ENCODE results near the gene BRPF1.
"Not testable (repeated sequence)": the region's sequence is repeated elsewhere in the genome, so short reads cannot be mapped to it uniquely, and the experiment has no call there.

Gene BRPF1

DNA sequence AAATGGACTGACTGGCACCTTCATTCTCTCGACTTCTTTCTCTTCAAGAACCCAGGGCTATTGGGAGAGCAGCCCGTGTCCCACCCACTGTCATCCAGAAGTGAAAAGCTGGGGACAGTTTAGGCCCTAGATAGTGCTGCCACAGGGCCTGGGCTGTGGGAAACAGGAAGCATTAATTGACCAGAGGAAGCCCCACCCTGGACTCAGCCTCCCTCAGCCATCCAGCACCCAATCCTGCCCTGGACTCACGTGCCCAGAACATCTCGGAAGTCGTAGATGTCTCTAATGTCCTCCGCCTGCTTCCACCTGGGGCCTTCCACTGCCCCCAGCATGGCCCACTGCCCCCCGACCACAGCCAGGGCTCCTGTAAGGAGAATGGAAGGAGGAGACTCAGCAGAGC lies 35.9 kb downstream of the BRPF1 start:
- no peak for DNase-seq (ENCODE audit: low read depth in 3 of 3, low spot score in 1 of 3)

DNA sequence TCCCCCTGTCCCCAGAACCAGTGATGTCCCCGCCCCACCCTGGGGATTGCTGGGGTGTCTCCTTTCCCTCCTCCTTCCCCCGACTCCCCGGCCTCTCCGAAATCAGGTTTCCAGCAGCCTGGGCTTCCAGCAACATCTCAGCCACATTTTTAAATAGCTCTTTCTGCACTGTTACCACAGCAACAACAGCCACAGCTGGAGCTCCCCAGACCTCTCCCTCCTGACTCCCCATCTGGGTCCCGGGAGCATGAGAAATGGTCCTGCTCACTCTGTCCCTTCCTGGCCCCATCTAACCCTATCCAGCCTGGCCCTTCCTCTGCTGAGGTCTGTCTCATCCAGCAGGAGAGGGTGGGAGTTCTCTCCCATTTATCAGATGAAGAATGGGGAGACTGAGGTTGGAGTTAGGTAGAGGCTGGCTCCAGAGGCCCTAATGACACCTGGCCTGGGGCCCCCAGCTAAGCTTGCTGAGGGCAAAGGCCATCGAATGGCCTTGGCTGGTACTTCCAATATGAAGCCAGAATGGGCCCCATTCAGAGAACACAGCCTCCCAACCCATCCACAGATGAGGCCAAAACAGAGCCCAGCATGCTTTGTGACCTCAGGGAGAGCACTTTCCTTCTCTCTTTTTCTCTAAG lies 36.7 kb downstream of the BRPF1 start:
- DNase-seq (ENCODE audit: low read depth in 3 of 3, low spot score in 1 of 3): no peak

DNA sequence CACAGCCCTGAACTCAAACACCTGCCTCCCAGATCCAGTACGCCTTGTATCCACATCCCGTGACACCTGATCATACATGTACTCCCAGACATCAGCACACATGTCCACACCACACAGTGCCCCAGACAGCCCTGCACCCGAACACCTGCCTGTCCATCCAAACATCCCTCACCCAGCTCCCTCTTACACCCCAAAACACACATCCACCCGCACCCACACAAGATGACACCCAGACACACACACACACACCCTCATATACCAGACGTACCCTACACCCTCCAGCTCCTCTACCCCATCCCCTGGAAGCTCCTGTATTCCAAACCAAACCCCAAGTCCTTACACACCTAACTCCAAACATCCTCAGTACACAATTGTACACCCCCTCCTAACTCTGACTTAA lies 37.5 kb downstream of the BRPF1 start:
- no peak for DNase-seq (ENCODE audit: low read depth in 3 of 3, low spot score in 1 of 3)

DNA sequence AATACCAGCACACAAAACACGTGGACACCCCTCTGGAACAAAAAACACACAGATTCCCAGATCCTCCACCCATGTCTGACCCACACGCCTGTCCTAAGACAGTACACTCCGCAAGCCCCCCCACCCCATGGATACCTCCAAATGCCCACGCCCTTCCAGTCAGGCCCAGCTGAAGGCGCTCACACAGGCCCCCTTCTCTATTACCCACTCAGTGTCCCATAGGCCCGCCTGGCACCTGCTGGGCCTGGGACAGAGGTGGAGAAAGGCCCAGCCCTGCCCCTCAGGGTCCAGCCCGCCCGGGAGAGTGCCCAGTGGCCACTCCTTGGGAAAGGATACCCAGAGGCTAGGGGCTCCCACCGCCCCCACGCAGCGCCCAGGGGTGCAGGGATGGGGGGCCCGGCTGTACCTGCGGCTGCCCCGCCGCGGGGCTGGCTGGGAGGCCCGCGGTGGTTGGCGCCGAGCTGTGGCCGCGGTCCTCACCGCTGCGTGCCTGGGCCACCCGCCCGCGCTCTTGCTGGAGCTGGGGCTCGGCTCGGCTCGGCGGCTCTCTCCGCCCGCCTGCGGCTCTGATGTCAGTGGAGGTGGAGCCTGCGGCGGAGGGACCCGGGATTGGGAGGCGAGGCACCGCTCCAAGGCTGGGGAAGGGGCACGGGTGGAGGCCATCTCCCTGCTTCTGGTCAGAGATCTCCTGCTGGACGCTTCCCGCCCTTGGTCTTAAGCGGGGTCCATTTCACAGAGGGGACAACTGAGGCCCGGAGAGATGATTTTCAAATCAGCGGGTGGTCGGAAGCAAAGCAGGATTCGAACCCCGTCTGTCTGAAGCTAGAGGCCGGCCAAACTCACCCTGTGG lies 38.1 kb downstream of the BRPF1 start, which contains the start of gene CAMK1:
Gene CAMK1 (minus strand): TSS at position 522 of the 850 bp plus-strand sequence. CDS start 2,198 bp downstream, outside the sequence.
- peak in 1 of 3 donors; percentile 53 for DNase-seq (ENCODE audit: low read depth in 3 of 3, low spot score in 1 of 3)

DNA sequence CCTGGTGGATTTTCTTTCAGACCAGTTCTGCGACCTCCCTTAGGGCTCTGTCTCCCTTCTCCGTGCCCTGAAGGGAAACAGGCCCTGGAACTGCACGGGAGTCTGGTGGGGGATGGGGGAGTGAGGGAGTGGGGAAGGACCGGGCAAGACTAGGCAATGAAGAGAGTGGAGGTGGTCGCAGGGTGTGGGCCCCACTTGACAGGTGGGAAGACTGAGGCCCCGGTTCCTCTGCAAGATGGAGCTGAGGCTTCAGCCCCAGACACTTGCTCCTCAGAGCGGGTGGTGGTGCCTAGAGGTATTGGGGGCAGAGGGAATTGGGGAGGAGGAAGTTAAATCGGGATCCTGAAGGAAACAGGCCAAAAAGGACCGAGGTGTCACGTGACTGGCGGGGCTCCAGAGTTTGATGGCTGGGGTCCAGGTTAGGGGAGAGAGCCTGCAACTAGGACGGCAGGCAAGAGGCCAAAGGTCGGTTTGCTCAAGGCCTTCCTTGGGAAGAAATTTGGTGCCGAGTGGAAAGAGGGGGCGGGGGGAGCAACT lies 38.8 kb downstream of the BRPF1 start:
- DNase-seq (ENCODE audit: low read depth in 3 of 3, low spot score in 1 of 3): no peak

DNA sequence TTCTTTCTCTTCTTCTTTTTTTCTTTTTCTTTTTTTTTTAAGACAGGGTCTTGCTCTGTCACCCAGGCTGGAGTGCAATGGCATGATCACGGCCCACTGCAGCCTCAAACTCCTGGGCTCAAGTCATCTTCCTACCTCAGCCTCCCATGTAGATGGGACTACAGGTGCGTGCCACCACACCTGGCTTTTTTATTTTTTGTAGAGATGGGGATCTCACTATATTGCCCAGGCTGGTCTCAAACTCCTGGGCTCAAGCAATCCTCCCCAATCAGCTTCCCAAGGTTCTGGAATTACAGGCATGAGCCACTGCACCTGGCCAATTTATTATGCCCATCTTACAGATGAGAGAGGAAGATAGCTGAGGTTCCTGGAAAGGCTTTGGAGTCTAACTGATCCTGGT lies 39.5 kb downstream of the BRPF1 start:
- not testable (repeated sequence) for DNase-seq (ENCODE audit: low read depth in 3 of 3, low spot score in 1 of 3)

DNA sequence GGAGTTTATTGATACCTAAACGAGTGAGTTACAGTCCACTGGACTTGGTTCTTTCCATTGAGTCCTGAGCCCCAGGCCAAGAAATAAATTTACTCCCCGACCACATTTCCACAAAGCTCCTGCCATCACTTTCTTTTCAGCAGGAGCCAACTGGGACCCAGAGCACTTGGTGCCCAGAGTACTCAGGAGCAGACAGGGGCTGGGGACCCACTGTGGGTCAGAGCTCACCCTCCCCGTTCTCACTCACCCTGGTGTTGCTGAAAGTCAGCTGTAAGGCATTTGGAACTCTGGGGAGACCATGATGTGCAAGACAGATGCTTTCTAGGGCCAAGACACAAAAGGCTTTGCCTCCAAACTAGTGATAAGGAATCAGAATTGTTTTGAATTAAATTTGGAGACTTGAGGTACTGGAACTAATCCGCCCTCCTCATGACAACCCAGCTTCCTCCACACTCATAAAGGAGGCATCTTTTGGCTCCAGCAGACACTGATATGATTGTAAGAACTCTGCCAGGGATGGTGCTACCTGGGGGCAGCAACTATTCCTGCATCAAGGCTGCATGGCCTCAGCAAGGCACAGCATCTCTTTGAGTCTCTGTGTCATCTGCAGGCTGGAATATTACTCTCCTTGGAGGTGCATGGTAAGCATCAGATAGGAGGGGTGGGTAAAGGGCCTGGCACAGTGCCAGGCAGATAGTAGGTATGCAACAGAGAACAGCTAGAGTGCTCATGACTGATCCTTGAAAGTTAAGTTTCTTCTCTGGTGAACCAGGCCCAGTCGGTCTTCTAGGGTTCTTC lies 45.6 kb downstream of the BRPF1 start:
- no peak for DNase-seq (ENCODE audit: low read depth in 3 of 3, low spot score in 1 of 3)

DNA sequence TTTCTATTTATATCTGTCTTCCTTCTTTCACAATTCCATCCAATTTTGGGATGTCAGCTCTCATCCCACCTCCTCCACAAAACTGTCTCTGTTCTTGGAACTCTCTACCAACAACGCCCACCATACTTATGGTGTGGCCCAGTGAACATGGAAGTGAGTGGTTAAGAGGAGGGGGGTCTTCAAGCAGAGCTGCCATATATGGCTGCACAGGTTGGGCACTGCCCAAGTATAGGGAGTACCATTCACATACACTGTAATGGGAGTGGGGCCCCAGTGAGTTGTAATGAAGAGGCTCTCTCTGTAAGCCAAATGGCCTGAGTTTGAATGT lies 46.1 kb downstream of the BRPF1 start:
- DNase-seq (ENCODE audit: low read depth in 3 of 3, low spot score in 1 of 3): no peak

DNA sequence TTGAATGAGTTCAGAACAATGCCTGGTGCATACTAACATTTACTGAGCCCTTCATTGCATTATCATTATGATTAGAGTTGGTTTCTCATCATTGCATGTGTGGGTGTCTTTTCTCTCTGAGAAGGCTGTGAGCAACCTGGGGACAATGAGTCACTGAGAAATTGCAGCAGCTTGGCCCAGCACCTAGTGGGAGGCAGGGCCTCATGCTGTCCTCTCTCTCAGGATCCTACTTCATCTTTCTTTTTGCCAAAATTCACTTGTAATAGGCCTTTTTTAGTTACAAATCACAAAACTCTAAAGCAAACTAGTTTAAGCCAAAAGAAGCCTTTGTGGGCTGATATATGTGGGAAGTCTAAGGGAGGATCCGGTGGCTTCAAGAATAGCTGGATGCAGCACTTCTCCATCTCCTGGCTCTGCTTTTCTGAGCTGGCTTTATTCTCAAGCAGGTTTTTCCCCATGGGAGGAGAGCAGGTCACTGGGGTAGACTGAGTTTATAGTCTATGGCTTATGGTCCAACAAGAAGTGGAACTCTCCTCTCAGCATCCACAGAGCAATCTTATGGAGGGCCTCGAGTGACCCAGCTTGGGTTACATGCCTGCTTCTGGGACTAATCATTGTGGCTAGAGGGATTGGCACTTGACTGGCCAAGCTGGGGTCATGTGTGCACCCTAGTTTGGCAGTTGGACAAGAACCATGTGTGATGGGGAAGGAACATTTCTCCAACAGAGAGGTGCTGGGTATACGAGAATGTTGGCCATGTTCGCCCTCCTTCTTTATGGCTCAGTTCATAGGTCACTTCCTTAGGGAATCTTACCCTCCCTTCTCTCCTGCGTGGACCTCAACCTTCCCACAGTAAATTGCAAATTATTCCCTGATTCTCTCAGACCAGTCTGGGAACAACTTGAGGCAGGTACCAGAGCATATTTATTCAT lies 46.9 kb downstream of the BRPF1 start:
- no peak for DNase-seq (ENCODE audit: low read depth in 3 of 3, low spot score in 1 of 3)

DNA sequence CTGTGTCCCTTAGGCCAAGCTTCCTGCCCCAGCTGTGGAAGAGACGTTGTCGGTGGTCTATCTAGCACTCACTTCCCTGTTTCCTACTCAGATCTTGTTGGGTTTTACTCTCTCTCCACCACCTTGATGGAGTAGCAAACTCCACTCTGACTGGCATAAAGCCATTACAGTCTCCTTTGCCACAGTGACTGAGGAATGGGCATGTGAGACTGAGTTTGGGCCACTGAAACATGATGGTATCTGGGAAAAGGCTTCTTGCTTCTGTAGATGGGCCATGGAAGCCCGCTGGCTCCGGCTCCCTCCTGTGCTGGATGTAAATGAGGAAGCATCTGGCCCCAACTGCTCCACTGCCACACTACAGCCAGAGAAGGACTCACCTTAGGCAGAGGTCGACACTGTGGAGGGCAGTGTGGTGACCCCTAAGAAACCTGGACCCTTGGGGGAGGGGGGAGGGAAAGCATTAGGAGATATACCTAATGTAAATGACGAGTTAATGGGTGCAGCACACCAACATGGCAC lies 47.6 kb downstream of the BRPF1 start:
- no peak for DNase-seq (ENCODE audit: low read depth in 3 of 3, low spot score in 1 of 3)

DNA sequence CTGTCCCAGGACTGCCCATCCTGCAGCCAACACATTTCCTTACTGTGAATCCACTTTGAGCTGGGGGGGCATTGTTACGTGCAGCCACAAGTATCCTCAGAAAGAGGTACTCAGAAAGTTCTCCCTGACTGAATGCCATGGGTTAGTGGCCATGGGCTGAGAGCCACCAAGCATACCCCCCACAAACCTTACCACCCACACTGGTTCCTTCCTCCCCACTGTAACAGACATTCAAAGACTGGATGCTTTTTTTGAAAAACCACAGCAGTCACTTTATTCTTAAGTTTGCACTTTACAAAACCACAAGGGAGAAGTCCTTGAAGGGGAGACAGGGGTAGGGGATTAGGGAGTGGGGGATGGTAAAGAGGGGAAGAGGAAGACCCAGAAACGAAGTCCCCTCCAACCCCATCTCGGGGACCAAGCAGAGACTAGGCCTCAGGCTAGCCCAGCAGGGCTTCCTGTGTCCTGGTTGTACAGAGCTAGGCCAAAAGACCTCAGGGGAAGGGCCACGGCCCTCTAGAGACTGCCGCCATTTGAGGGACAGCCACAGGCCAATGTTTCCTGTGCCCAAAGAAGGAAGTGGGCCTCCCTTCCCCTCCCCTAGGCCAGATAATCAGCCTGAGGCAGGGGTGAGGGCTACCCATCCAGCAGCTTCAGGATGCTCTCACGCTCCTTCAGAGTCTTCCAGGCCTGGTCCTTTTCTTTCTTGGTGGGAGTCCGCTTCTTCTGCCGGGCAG lies 48.4 kb downstream of the BRPF1 start:
- DNase-seq (ENCODE audit: low read depth in 3 of 3, low spot score in 1 of 3): no peak

DNA sequence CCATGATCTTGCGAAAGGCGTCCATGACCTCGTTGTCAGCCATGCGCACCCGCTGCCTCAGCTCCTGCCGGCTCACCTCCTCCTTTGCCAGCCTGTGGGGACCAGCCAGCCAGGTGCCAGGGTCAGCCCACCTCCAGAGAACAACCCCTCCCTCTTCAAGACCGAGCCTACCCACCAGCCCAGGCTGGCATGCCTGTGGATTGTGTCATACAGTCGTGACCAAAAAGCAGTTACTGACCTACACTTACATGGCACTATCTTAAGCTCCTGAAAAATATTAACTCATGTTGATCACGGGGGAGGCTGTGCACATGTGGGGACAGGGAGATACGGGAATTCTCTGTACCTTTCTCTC lies 48.9 kb downstream of the BRPF1 start:
- no peak for DNase-seq (ENCODE audit: low read depth in 3 of 3, low spot score in 1 of 3)

DNA sequence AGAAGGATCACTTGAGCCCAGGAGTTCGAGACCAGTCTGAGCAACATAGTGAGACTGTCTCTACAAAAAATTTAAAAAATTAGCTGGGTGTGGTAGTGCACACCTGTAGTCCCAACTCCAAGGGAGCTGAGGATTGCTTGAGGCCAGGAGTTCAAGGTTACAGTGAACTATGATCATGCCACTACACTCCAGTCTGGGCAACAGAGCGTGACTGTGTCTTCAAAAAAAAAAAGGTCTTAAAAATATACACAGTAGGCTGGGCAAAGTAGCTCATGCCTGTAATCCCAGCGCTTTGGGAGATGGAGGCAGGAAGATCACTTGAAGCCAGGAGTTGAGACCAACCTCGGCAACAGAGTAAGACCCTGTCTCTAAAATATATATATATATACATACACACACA lies 49.4 kb downstream of the BRPF1 start:
- DNase-seq (ENCODE audit: low read depth in 3 of 3, low spot score in 1 of 3): no peak

DNA sequence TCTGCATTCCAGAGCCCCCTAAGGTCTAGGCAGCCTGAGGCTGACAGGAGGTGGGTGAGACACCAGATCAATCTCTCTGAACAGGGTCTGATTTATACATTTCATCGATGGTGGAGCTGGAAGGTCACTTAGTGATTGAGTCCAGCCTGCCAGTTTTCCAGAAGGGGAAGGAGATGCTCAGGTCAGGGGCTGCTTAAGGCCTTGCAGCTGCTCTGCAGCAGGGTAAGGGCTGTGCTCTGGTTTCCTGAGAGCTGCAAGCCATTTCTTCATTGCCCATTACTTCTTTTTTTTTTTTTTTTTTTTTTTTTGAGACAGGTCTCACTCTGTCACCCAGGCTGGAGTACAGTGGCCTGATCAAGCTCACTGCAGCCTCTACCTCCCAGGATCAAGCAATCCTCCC lies 50.0 kb downstream of the BRPF1 start:
- no peak for DNase-seq (ENCODE audit: low read depth in 3 of 3, low spot score in 1 of 3)

DNA sequence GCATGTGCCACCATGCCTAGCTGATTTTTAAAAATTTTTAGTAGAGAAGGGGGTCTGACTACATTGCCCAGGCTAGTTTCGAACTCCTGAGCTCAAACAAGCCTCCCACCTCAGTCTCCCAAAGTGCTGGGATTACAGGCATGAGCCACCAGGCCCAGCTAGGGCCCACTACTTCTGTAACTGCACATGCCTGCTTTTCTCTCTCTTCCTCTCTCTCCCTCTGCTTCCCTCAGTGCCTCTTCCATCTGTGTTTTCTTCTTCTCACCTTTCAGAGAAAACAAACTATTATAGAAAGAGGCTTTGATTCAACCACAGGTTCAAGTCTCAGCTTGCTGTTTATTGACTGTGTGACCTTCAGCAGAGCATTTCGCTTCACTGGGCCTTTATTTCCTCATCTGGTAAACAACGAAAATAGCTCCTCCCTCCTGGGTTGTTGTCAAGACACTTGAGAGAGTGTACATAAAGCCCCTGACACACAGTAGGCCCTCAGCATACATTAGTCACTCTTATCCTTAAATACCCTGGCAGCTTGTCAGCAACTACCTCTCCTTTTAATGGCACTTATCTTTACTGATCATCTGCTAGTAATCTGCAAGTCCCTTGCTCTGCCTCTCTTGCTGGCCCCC lies 50.6 kb downstream of the BRPF1 start:
- DNase-seq (ENCODE audit: low read depth in 3 of 3, low spot score in 1 of 3): no peak

DNA sequence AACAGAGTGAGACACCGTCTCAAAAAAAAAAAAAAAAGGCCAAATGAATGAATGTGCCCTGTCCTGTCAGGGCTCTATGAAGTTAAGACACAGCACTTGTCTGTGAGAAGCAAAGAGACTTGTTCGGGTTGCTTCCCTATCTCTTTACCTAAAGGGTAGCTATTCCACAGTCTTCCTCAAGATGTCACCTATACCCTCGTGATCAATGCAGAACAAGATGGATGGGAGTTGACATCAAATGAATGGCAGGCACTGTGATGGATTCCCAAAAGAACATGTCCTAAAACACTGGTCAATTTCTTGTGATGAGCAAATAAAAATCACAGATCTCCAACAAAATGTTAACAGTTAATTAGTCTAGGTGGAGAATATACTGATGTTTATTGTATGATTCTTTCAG lies 51.2 kb downstream of the BRPF1 start:
- DNase-seq (ENCODE audit: low read depth in 3 of 3, low spot score in 1 of 3): no peak

DNA sequence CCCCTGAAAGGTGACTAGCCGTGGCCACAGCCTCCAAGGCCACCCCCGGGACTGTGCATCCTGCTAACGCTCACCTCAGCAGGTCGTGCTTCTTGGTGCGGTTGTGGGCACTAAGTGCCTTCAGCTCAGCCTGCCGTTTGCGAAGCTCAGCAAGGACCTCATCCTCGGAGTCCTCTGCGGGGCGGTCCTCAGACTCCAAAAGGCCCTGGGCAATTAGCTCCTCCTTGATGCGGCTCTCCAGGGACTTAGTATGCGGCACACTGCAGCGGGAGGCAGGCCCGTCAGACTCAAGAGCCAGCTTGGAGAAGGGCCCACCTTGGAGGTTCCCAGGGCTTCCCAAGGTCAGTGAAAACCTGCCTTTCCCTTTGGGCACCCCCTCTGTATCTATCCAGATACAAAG lies 52.4 kb downstream of the BRPF1 start:
- no peak for DNase-seq (ENCODE audit: low read depth in 3 of 3, low spot score in 1 of 3)

DNA sequence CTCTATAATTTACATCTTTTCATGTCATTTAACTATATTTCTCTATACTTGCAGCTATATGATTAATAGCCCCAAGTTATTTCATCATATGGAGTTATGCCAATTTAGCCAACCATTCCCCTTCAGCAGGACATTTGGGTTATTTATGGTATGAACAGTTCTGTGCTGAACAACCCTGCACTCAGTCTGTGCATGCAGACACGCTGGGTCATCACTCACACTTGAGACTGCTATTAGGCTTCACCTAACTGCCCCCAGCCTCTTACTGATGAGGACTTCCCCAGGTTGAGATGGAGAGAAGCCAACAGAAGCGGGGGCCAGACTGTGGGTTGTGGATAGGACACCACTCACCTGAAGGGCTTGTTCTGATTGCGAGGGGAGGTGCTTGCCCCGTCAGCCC lies 53.4 kb downstream of the BRPF1 start:
- DNase-seq (ENCODE audit: low read depth in 3 of 3, low spot score in 1 of 3): no peak

DNA sequence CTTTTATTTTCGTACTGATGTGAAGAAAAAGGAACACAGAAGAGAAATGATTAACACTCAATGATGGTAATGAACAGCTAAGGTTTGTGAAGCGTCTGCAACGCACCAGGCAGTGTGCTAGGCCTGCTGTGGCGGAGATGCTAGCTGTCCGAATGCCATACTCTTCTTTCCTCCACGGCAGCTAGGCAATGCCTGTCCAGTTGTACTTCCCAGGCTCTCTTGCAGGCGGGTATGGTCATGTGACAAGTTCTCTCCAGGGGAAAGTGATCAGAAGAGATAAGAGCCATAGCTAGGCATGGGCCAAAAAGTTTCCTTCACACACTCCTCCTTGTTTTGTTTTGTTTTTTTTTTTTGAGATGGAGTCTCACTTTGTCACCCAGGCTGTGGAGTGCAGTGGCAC lies 54.1 kb downstream of the BRPF1 start:
- DNase-seq (ENCODE audit: low read depth in 3 of 3, low spot score in 1 of 3): no peak

Measured in stimulated activated CD4-positive, alpha-beta T cell treated with anti-CD3 and anti-CD28 coated beads, TNF-alpha, amount 100 ng/mL, for 1 hour (primary cell).